IMR-90 (cell line): ENCODE results near the gene ABCF3. TPM values are rescaled to one million over a fixed set of nuclear protein-coding genes. Genes with fewer than 3 reads are reported as not detected.

ENCODE experiments used
- ATAC-seq: fragments of 200-7000 bp; cut with Tn5 transposase; 2 replicates; pipeline ENCODE4 v1.9.1; 2020; ENCODE audit warnings: low read depth, mild to moderate bottlenecking, moderate library complexity
- BruUV-seq: library from RNA; stranded (reverse); fragments of 400-500 nt; replicated peaks from 2 replicates; lab custom pipeline; 2021; lab: Mats Ljungman, UMichigan
- CTCF ChIA-PET: fragments of 300-600 bp; formaldehyde crosslinking; extraction: SDS; loops from one replicate; lab custom pipeline; 2021; ENCODE audit warnings: antibody characterized with exemption; lab: Yijun Ruan, JAX
- POLR2A ChIA-PET: fragments of 300-600 bp; sonication (Branson Sonifier 250); formaldehyde crosslinking; loops from one replicate; lab custom pipeline; 2022; ENCODE audit warnings: antibody characterized with exemption; ENCODE audit not compliant: unreplicated experiment; lab: Charles Lee
- DNase-seq: peaks from one replicate; pipeline ENCODE4 v3.0.0; 2013
- H2AFZ ChIP-seq: replicated peaks from 2 replicates; pipeline ENCODE3; 2013; ENCODE audit warnings: low read length, mild to moderate bottlenecking; ENCODE audit not compliant: poor library complexity
- H2AK5ac ChIP-seq: 2 replicates; pipeline ENCODE4 v1.6.1; 2013; ENCODE audit warnings: low read depth, low read length, inconsistent platforms
- H2AK9ac ChIP-seq: replicated peaks from 2 replicates; pipeline ENCODE3; 2013; ENCODE audit warnings: mild to moderate bottlenecking, low read depth, low read length, moderate library complexity; ENCODE audit not compliant: poor library complexity
- H2BK120ac ChIP-seq: 2 replicates; pipeline ENCODE4 v1.6.1; 2013; ENCODE audit warnings: low read depth, low read length, inconsistent platforms
- H2BK15ac ChIP-seq: 3 replicates; pipeline ENCODE4 v1.6.1; 2013; ENCODE audit warnings: low read depth, low read length, inconsistent platforms
- H2BK20ac ChIP-seq: 2 replicates; pipeline ENCODE4 v1.6.1; 2013; ENCODE audit warnings: low read depth, mild to moderate bottlenecking, inconsistent platforms, low read length, moderate library complexity
- H2BK5ac ChIP-seq: 2 replicates; pipeline ENCODE4 v1.6.1; 2013; ENCODE audit warnings: mild to moderate bottlenecking, low read depth, low read length, inconsistent platforms; ENCODE audit not compliant: poor library complexity, severe bottlenecking
- H3K14ac ChIP-seq: replicated peaks from 2 replicates; pipeline ENCODE4 v1.6.1; 2013; ENCODE audit warnings: low read depth, low read length, inconsistent platforms
- H3K18ac ChIP-seq: 2 replicates; pipeline ENCODE4 v1.6.1; 2013; ENCODE audit warnings: low read depth, low read length, control low read depth
- H3K23ac ChIP-seq: 2 replicates; pipeline ENCODE4 v1.6.1; 2013; ENCODE audit warnings: low read depth, low read length, inconsistent platforms
- H3K27ac ChIP-seq: 2 replicates; pipeline ENCODE4 v1.5.1; 2013; ENCODE audit warnings: mild to moderate bottlenecking, control low read depth, low read length; ENCODE audit not compliant: insufficient read depth
- H3K27me3 ChIP-seq: 2 replicates; pipeline ENCODE4 v1.6.1; 2013; ENCODE audit warnings: low read length; ENCODE audit not compliant: control insufficient read depth, insufficient read depth
- H3K36me3 ChIP-seq: 2 replicates; pipeline ENCODE4 v1.6.1; 2013; ENCODE audit warnings: low read length, mixed read lengths; ENCODE audit not compliant: control insufficient read depth, insufficient read depth
- H3K4ac ChIP-seq: 2 replicates; pipeline ENCODE4 v1.6.1; 2013; ENCODE audit warnings: low read depth, low read length, inconsistent platforms
- H3K4me1 ChIP-seq: 2 replicates; pipeline ENCODE4 v1.6.1; 2013; ENCODE audit warnings: low read length, mixed read lengths; ENCODE audit not compliant: control insufficient read depth, insufficient read depth
- H3K4me2 ChIP-seq: 2 replicates; pipeline ENCODE4 v1.6.1; 2013; ENCODE audit warnings: low read depth, mild to moderate bottlenecking, control low read depth, low read length, moderate library complexity
- H3K4me3 ChIP-seq: 2 replicates; pipeline ENCODE4 v1.5.1; 2013; ENCODE audit warnings: low read depth, mild to moderate bottlenecking, control low read depth, low read length, moderate library complexity; ENCODE audit not compliant: insufficient read depth
- H3K56ac ChIP-seq: 2 replicates; pipeline ENCODE4 v1.6.1; 2013; ENCODE audit warnings: low read length, inconsistent platforms; ENCODE audit not compliant: insufficient read depth; ENCODE audit errors: extremely low read depth
- H3K79me1 ChIP-seq, 2 experiments: 2 replicates each; pipeline ENCODE4 v1.6.1; 2013; ENCODE audit warnings: low read length in 2 of 2, inconsistent platforms in 1 of 2, low read depth in 1 of 2
- H3K9ac ChIP-seq: 2 replicates; pipeline ENCODE4 v1.6.1; 2013; ENCODE audit warnings: low read depth, low read length, control low read depth
- H3K9me1 ChIP-seq: 2 replicates; pipeline ENCODE4 v1.6.1; 2013; ENCODE audit warnings: low read length, inconsistent platforms; ENCODE audit not compliant: insufficient read depth
- H3K9me3 ChIP-seq: 2 replicates; pipeline ENCODE4 v1.6.1; 2013; ENCODE audit warnings: low read length; ENCODE audit not compliant: control insufficient read depth, insufficient read depth
- H4K20me1 ChIP-seq: 2 replicates; pipeline ENCODE4 v1.6.1; 2013; ENCODE audit warnings: low read length, inconsistent platforms; ENCODE audit not compliant: insufficient read depth
- H4K5ac ChIP-seq: 2 replicates; pipeline ENCODE4 v1.6.1; 2013; ENCODE audit warnings: mild to moderate bottlenecking, low read depth, low read length, control low read depth
- H4K8ac ChIP-seq, 2 experiments: 2 replicates each; pipeline ENCODE4 v1.6.1; 2013; ENCODE audit warnings: low read depth in 2 of 2, low read length in 2 of 2, control low read depth in 1 of 2, inconsistent platforms in 1 of 2
- H4K91ac ChIP-seq: 2 replicates; pipeline ENCODE4 v1.6.1; 2013; ENCODE audit warnings: low read depth, low read length, inconsistent platforms; ENCODE audit not compliant: insufficient read depth
- BHLHE40 ChIP-seq: fragments of 150-350 bp; IDR thresholded peaks from 2 replicates; pipeline ENCODE4 v1.6.1; 2016; ENCODE audit warnings: mild to moderate bottlenecking, low read depth, low read length
- CTCF ChIP-seq: conservative IDR thresholded peaks from 2 replicates; pipeline ENCODE4 v1.5.1; 2012; ENCODE audit warnings: mild to moderate bottlenecking, low read depth, low read length, improper control_type of control experiment
- ELK1 ChIP-seq: fragments of 150-350 bp; IDR thresholded peaks from 2 replicates; pipeline ENCODE4 v1.6.1; 2016; ENCODE audit warnings: low read depth, mild to moderate bottlenecking, low read length, moderate library complexity, borderline replicate concordance
- MAZ ChIP-seq: IDR thresholded peaks from 2 replicates; pipeline ENCODE4 v1.6.1; 2012; ENCODE audit warnings: low read depth, mild to moderate bottlenecking, low read length, improper control_type of control experiment, moderate library complexity, borderline replicate concordance
- MXI1 ChIP-seq: IDR thresholded peaks from 2 replicates; pipeline ENCODE4 v1.6.1; 2012; ENCODE audit warnings: low read depth, mild to moderate bottlenecking, low read length, moderate library complexity, borderline replicate concordance
- NFE2L2 ChIP-seq: fragments of 150-350 bp; IDR thresholded peaks from 2 replicates; pipeline ENCODE4 v1.6.1; 2016; ENCODE audit warnings: low read depth, mild to moderate bottlenecking, low read length
- POLR2A ChIP-seq: IDR thresholded peaks from 2 replicates; pipeline ENCODE4 v1.6.1; 2012; ENCODE audit warnings: mild to moderate bottlenecking, low read depth, low read length
- WGBS, 2 experiments: methylation state at CpG; one replicate each; pipeline versions ENCODE4 v1.1.5 to v1.1.7; 2013; ENCODE audit warnings: missing lambda C conversion rate in 2 of 2; ENCODE audit not compliant: insufficient read length in 1 of 2; ENCODE audit errors: extremely low coverage in 2 of 2; 5-methylcytosine and 5-hydroxymethylcytosine counted together
- dilution Hi-C: fragments of 300-500 bp; cut with HindIII; formaldehyde crosslinking; loops from one replicate; pipeline ENCODE4 v1.14.3; 2018; ENCODE audit warnings: low sequenced_read_pairs; ENCODE audit not compliant: unreplicated experiment
- in situ Hi-C: fragments of 300-500 bp; cut with MboI; formaldehyde crosslinking; loops from 3 replicates; pipeline ENCODE4 v1.14.3; 2019; ENCODE audit warnings: low sequenced_read_pairs, inconsistent platforms, mixed read lengths
- intact Hi-C: fragments of 100-400 bp; cut with micrococcal nuclease; formaldehyde crosslinking; loops from 2 replicates; pipeline ENCODE4 v1.10.0; 2022
- polyA plus RNA-seq, 3 experiments: library from polyadenylated mRNA; depleted of rRNA; stranded (reverse); fragments of >200 nt; gene quantifications; 2 replicates each; pipeline ENCODE4 v1.2.3, GENCODE V29; 2012; ENCODE audit warnings: low replicate concordance in 1 of 3
- total RNA-seq: library from RNA; depleted of rRNA; stranded (reverse); fragments of >200 nt; gene quantifications from 2 replicates; pipeline ENCODE4 v1.2.3, GENCODE V29; 2012

The ABCF3 gene
- total and polyA plus RNA-seq, 2 of the 4 experiments (the other 2 are of a cell fraction): 36.9 to 59.2 TPM

GRCh38 chr3:184167786-184168185 lies 18.2 kb upstream of the ABCF3 start:
- H2AFZ ChIP-seq: no peak overlapping the region
- no peak overlapping the region for H3K27ac ChIP-seq
- no peak overlapping the region for H3K4me2 ChIP-seq
- H3K36me3 ChIP-seq: peaks cover 84% of the 10 kb centered on the region
- peak overlapping the region; percentile 4 for H2BK5ac ChIP-seq
- ATAC-seq: no peak
- CTCF ChIA-PET: no interaction called here
- H3K18ac ChIP-seq: no peak overlapping the region
- H2BK120ac ChIP-seq: no peak overlapping the region
- 86% methylated on average over 3 of the region's 8 CpGs; no CpG with 5 or more reads in 1 of the 2 experiments for WGBS, 2 experiments
- H3K56ac ChIP-seq: no peak overlapping the region
- no peak overlapping the region for H3K4me3 ChIP-seq
- POLR2A ChIA-PET: no interaction called here
- H2AK5ac ChIP-seq: no peak overlapping the region
- TF ChIP-seq POLR2A (no peak), MXI1 (no peak), ELK1 (no peak), CTCF (no peak), BHLHE40 (no peak), MAZ (no peak), NFE2L2 (no peak)
- H3K9me1 ChIP-seq: peaks cover 23% of the 10 kb centered on the region; the same call in 1 of the 2 replicates
- intact Hi-C loops: no loop called here
- no peak for DNase-seq
- H4K8ac ChIP-seq: no peak overlapping the region
- H4K5ac ChIP-seq: no peak overlapping the region
- no TSS peak for BruUV-seq
- H2BK15ac ChIP-seq: no peak overlapping the region
- peaks cover 18% of the 10 kb centered on the region for H3K4me1 ChIP-seq
- H2BK20ac ChIP-seq: no peak overlapping the region
- in situ Hi-C loops: no loop called here
- no peak overlapping the region for H4K91ac ChIP-seq
- H3K27me3 ChIP-seq: no peaks in the 10 kb centered on the region
- peaks cover 32 to 80% of the 10 kb centered on the region in 2 experiments for H3K79me1 ChIP-seq
- no peak overlapping the region for H3K23ac ChIP-seq
- no peaks in the 10 kb centered on the region for H3K9me3 ChIP-seq
- H3K14ac ChIP-seq: no peak overlapping the region
- no peak overlapping the region for H3K4ac ChIP-seq
- peaks cover 56% of the 10 kb centered on the region for H4K20me1 ChIP-seq
- no peak overlapping the region for H3K9ac ChIP-seq
- dilution Hi-C loops: no loop called here
- H2AK9ac ChIP-seq: peak overlapping the region; percentile 19
